ENCODE measurements around the gene LTBP1. TPM values are rescaled to one million over a fixed set of nuclear protein-coding genes. Genes with fewer than 3 reads are reported as not detected.

LTBP1 gene
- total RNA-seq, 1 donor from 2014 or later, result 29.7 TPM

DNA sequence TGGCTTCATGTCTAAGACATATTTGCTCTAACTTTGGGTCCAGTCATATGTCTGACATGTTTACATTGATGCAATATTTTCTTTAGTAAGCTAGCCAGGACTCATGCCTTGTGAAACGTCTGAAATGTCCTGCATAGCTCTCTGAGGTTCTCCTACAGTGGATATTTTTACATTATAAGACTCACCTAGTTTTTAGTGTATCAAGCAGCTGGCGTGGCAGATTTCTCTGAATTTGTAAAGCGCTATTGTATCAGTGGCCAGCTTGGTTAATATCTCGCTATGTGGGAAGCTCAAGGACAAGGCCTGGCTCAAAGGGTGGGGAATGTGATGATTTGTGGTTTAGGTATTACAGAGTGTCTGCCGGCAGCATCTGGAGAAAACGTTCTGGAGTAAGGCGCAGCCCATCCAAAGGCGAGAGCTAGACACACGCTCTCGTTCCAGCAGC lies 164.3 kb downstream of the LTBP1 start:
- Histone ChIP-seq H3K4me3 (ENCODE audit: insufficient read depth, low read depth, low read length) (no peak overlapping the region), H3K27ac (ENCODE audit: low read depth, low read length) (peak overlapping the region; percentile 35), H4K20me1 (ENCODE audit: insufficient read depth, low read length) (no peaks in the 10 kb centered on the region), H3K36me3 (ENCODE audit: insufficient read depth, low read length) (no peaks in the 10 kb centered on the region), H3K9ac (ENCODE audit: low read length) (peak overlapping the region; percentile 38), H3K4me2 (ENCODE audit: low read length) (peak overlapping the region; percentile 21), H3K9me3 (ENCODE audit: insufficient read depth, low read depth, low read length) (no peaks in the 10 kb centered on the region), H3K4me1 (ENCODE audit: insufficient read depth, low read length) (peaks cover 36% of the 10 kb centered on the region), H2AFZ (ENCODE audit: low read depth, low read length) (peak overlapping the region; percentile 2), H3K79me2 (ENCODE audit: insufficient read depth, low read length) (no peaks in the 10 kb centered on the region), H3K27me3 (ENCODE audit: insufficient read depth, low read length) (no peaks in the 10 kb centered on the region)
- Mint-ChIP-seq H3K27ac (ENCODE audit: unreplicated experiment) (peak overlapping the region; percentile 71), H3K36me3 (ENCODE audit: low read depth, unreplicated experiment) (no peaks in the 10 kb centered on the region), H3K4me1 (ENCODE audit: low read depth, unreplicated experiment) (peaks cover 38% of the 10 kb centered on the region), H3K4me3 (ENCODE audit: unreplicated experiment) (no peak overlapping the region), H3K9me3 (ENCODE audit: unreplicated experiment) (no peaks in the 10 kb centered on the region), H3K27me3 (ENCODE audit: low read depth, unreplicated experiment) (no peaks in the 10 kb centered on the region)
- peak; percentile 69 for DNase-seq (ENCODE audit: low read depth)
- FAIRE-seq, result no peak
- TF ChIP-seq, protein P1, sequence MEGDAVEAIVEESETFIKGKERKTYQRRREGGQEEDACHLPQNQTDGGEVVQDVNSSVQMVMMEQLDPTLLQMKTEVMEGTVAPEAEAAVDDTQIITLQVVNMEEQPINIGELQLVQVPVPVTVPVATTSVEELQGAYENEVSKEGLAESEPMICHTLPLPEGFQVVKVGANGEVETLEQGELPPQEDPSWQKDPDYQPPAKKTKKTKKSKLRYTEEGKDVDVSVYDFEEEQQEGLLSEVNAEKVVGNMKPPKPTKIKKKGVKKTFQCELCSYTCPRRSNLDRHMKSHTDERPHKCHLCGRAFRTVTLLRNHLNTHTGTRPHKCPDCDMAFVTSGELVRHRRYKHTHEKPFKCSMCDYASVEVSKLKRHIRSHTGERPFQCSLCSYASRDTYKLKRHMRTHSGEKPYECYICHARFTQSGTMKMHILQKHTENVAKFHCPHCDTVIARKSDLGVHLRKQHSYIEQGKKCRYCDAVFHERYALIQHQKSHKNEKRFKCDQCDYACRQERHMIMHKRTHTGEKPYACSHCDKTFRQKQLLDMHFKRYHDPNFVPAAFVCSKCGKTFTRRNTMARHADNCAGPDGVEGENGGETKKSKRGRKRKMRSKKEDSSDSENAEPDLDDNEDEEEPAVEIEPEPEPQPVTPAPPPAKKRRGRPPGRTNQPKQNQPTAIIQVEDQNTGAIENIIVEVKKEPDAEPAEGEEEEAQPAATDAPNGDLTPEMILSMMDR (IDR thresholded peaks at IDR 0.05; ENCODE audit: insufficient read depth, low read depth, low read length), result no peak
- no peak for TF ChIP-seq EZH2 (IDR thresholded peaks at IDR 0.05; ENCODE audit: insufficient read depth, low read length)

DNA sequence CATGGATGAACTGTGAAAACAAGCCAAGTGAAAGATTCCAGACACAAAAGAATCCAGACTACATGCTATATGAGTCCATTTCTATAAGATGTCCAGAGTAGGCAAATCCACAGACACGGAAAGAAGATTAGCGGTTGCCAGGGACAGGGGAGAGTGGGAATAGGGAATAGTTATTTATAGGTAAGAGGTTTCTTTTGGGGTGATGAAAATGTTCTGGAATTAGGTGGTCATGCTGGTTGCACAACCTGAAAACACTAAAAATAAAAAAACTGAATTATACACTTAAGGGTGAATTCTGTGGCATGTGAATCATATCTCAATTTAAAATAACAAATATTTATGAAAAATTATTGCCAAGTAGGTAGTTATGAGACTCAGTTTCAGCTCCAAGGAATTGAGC lies 168.4 kb downstream of the LTBP1 start:
- Histone ChIP-seq H4K20me1 (ENCODE audit: insufficient read depth, low read length) (no peaks in the 10 kb centered on the region), H3K4me3 (ENCODE audit: insufficient read depth, low read depth, low read length) (no peak overlapping the region), H3K27ac (ENCODE audit: low read depth, low read length) (no peak overlapping the region), H3K36me3 (ENCODE audit: insufficient read depth, low read length) (no peaks in the 10 kb centered on the region), H3K9me3 (ENCODE audit: insufficient read depth, low read depth, low read length) (no peaks in the 10 kb centered on the region), H3K4me2 (ENCODE audit: low read length) (no peak overlapping the region), H3K79me2 (ENCODE audit: insufficient read depth, low read length) (no peaks in the 10 kb centered on the region), H3K9ac (ENCODE audit: low read length) (no peak overlapping the region), H2AFZ (ENCODE audit: low read depth, low read length) (no peak overlapping the region), H3K27me3 (ENCODE audit: insufficient read depth, low read length) (no peaks in the 10 kb centered on the region), H3K4me1 (ENCODE audit: insufficient read depth, low read length) (peaks cover 15% of the 10 kb centered on the region)
- FAIRE-seq (no peak), DNase-seq (ENCODE audit: low read depth) (no peak)
- Mint-ChIP-seq H3K27me3 (ENCODE audit: low read depth, unreplicated experiment) (no peaks in the 10 kb centered on the region), H3K9me3 (ENCODE audit: unreplicated experiment) (no peaks in the 10 kb centered on the region), H3K36me3 (ENCODE audit: low read depth, unreplicated experiment) (no peaks in the 10 kb centered on the region), H3K4me1 (ENCODE audit: low read depth, unreplicated experiment) (peaks cover 16% of the 10 kb centered on the region), H3K27ac (ENCODE audit: unreplicated experiment) (no peak overlapping the region), H3K4me3 (ENCODE audit: unreplicated experiment) (no peak overlapping the region)
- no peak for TF ChIP-seq EZH2 (IDR thresholded peaks at IDR 0.05; ENCODE audit: insufficient read depth, low read length)
- TF ChIP-seq, protein P1 (IDR thresholded peaks at IDR 0.05; ENCODE audit: insufficient read depth, low read depth, low read length), result no peak

DNA sequence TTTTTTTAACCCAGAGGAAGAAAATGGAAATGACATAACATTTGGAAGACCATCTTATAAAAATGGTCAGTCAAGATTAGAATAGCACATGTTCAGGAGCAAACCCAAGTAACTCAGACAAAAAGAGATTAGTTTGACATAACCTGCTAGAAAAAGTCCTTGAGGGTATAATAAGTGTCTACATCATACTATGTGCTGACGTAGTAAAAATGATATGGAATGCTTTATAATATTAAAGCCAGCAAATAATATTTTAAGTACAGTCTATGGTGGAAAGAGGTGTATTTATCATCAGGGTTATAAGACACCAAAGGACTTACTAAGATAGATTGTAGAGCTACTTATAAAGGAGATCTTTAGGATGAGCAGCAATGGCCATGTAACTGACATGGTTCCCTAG lies 169.0 kb downstream of the LTBP1 start:
- H4K20me1 ChIP-seq (ENCODE audit: insufficient read depth, low read length), result no peaks in the 10 kb centered on the region
- no peak overlapping the region for H3K4me3 ChIP-seq (ENCODE audit: insufficient read depth, low read depth, low read length)
- no peak overlapping the region for H3K4me2 ChIP-seq (ENCODE audit: low read length)
- Mint-ChIP-seq H3K27ac (ENCODE audit: unreplicated experiment) (no peak overlapping the region), H3K4me3 (ENCODE audit: unreplicated experiment) (no peak overlapping the region), H3K36me3 (ENCODE audit: low read depth, unreplicated experiment) (no peaks in the 10 kb centered on the region), H3K27me3 (ENCODE audit: low read depth, unreplicated experiment) (no peaks in the 10 kb centered on the region), H3K4me1 (ENCODE audit: low read depth, unreplicated experiment) (peaks cover 11% of the 10 kb centered on the region), H3K9me3 (ENCODE audit: unreplicated experiment) (no peaks in the 10 kb centered on the region)
- H3K27me3 ChIP-seq (ENCODE audit: insufficient read depth, low read length), result no peaks in the 10 kb centered on the region
- no peaks in the 10 kb centered on the region for H3K36me3 ChIP-seq (ENCODE audit: insufficient read depth, low read length)
- no peak for TF ChIP-seq EZH2 (IDR thresholded peaks at IDR 0.05; ENCODE audit: insufficient read depth, low read length)
- TF ChIP-seq, protein P1 (IDR thresholded peaks at IDR 0.05; ENCODE audit: insufficient read depth, low read depth, low read length), result no peak
- FAIRE-seq (no peak), DNase-seq (ENCODE audit: low read depth) (no peak)
- no peaks in the 10 kb centered on the region for H3K79me2 ChIP-seq (ENCODE audit: insufficient read depth, low read length)
- H3K9me3 ChIP-seq (ENCODE audit: insufficient read depth, low read depth, low read length), result no peaks in the 10 kb centered on the region
- no peak overlapping the region for H3K9ac ChIP-seq (ENCODE audit: low read length)
- H3K27ac ChIP-seq (ENCODE audit: low read depth, low read length), result no peak overlapping the region
- no peak overlapping the region for H2AFZ ChIP-seq (ENCODE audit: low read depth, low read length)
- H3K4me1 ChIP-seq (ENCODE audit: insufficient read depth, low read length), result peaks cover 9% of the 10 kb centered on the region

Data from astrocyte (in vitro differentiated cells and primary cell).